HG03354 (cell line): ENCODE measurements around the gene BMX.

ENCODE experiments used
- ATAC-seq: cut with Tn5 transposase; IDR thresholded peaks from one replicate; pipeline ENCODE4 v1.9.1; 2021; ENCODE audit warnings: mild to moderate bottlenecking; ENCODE audit not compliant: unreplicated experiment, poor library complexity, severe bottlenecking

BMX gene

GRCh38 chrX:15504661-15505060, 4.1 kb downstream of the BMX start:
- no peak for ATAC-seq

DNA sequence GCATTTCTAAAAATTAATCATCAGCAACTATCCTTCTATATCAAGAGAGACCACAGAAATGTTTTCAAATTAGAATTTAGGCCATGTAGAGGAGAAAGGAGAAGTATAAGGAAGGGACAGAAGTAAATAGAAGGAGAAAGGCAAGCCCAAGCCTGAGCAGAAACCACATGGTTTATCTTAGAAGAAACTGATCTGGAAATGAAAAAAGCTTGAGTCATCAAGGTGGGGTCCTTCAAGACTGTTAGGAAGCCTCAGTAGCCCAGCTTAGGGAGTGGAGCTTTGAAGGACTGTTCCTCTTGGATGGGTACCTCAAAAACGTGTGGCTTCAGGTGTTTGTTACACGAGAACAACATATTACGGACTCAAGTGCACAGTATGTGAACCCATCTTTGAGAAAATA, 4.5 kb downstream of the BMX start:
- no peak for ATAC-seq

- no peak for ATAC-seq
Observed at GRCh38 chrX:15507005-15507404, 6.4 kb downstream of the BMX start.

DNA sequence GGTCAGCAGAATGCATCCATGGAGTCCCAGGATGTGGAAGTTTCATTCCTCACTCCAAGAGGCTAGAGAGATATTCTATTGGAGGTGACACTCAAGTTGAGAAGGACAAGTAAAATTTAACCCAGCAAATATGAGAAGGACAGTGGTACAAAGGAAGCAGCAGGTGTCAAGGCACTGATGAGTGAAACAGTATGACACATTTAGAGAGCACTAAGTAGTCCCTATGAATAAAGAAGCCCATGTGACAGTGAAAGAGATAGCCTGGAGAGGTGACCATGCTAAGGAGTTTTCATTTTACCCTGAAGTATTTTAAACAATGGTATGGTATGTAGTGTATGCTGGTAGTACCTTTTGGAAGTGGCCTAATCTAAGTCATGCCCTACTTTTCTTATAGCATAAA, 9.2 kb downstream of the BMX start:
- ATAC-seq, result no peak

DNA sequence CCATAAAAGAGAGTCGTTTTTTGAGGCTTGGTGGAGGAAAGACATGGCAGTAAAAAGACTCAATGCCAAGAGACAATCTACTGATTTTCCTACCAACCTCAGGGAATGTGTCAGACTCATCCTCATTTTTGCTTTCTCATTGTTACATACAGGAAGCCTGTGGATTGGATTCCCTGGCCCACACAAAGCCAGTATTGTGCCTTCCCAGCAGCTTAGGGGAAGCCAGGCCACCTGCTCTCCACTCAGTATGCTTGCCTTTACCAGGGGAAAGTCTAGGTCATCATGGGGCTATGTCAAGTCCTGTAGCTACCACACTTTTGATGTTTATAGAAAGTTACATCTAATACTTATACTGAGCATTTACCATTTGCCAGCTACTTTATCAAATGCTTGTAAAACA, 11.0 kb downstream of the BMX start:
- ATAC-seq, result no peak

GRCh38 chrX:15512401-15512965, 11.9 kb downstream of the BMX start:
- no peak for ATAC-seq

DNA sequence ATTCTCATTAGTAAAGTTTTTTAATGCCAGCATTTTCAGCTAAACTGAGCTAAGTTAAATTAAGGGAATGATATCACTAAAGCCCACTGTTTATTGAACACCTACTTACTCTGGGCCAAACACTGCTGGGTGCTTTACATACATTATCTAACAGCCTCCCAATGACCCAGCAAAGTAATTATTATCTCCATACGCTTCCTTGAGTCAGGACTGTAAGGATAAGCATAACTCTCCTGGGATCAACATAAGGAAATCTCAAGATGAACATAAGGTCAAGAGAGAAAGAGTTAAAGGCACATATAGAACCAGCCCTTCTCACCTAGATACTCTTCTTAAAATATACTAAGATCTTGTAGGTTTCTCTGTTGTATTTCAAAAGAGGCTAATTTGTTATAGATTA, 13.7 kb downstream of the BMX start:
- no peak for ATAC-seq

GRCh38 chrX:15515931-15516330, 15.3 kb downstream of the BMX start:
- ATAC-seq, result no peak

- no peak for ATAC-seq
Observed at GRCh38 chrX:15522464-15522863, 21.9 kb downstream of the BMX start.

GRCh38 chrX:15523088-15523487, 22.5 kb downstream of the BMX start:
- no peak for ATAC-seq

- ATAC-seq, result no peak
Observed at GRCh38 chrX:15524417-15524816, 23.8 kb downstream of the BMX start.

DNA sequence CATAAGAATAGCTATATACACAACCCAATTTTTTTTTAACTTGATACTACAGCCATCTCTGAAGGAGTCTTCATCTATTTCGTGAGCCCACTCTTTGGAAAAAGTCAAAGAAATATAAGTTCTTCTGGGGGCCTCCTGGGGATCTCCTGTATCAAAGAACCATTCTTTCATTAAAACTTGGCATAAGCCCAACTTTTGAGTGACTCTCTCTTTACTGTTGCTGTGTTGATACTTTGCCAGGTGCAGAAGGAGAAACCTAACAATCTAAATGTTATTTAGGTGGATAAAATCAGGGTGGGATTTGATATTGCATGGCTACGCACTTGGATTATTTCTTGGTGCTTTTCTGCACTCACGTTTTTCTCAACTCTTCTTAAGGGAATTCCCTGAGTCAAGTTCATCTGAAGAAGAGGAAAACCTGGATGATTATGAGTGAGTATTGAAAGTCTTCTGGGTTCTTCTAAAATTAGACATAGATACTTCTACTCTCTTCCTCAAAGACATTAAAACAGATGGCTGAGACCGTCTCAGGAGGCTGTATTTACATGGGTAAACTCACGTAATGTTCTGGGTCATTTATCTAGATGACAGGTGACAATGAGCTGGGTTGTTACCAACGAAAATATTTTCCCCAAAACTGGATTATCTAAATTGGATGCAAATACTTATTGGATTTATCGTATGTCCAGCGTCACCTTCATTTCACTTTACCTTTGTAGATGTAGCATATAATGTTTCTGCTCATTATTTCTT, 25.2 kb downstream of the BMX start:
- no peak for ATAC-seq

- ATAC-seq, result no peak
Observed at GRCh38 chrX:15529165-15529564, 28.6 kb downstream of the BMX start.

- no peak for ATAC-seq
Observed at GRCh38 chrX:15530318-15530717, 29.7 kb downstream of the BMX start.

- no peak for ATAC-seq
Observed at GRCh38 chrX:15546745-15547144, 46.1 kb downstream of the BMX start.

GRCh38 chrX:15547356-15547755, 46.7 kb downstream of the BMX start:
- ATAC-seq, result no peak

DNA sequence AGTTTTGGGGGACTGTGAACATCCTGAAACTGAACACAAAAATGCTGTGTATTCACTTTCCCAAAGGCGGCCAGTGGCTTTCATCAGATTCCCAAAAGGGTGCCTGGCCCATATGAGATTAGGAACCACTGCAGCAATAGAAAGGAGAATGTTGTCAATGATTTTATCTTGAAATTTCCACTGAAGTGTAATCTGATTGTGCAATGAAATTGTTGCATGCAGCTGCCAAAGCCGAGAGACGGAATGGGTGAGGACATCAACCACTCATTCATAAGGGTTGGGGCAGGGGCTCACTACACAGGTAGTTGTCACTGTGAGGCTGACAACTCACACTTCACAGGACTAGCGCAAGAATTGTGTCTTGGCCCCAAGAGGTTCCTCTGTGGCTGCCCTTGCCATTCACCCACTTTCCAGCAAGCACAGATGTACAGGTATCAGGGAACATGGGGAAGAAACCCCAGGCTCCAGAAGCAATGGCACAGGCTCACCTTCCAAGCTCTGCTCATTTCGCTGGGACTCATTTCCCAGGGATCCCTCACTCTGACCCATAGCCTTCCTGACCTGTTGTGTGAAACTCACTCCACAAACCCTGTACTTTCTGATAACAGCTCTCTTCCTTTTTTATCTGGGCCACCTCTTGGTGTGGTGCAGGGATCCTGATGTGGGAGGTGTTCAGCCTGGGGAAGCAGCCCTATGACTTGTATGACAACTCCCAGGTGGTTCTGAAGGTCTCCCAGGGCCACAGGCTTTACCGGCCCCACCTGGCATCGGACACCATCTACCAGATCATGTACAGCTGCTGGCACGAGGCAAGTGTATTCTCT, 48.8 kb downstream of the BMX start:
- no peak for ATAC-seq

- ATAC-seq, result no peak
Observed at GRCh38 chrX:15559227-15559626, 58.6 kb downstream of the BMX start.

DNA sequence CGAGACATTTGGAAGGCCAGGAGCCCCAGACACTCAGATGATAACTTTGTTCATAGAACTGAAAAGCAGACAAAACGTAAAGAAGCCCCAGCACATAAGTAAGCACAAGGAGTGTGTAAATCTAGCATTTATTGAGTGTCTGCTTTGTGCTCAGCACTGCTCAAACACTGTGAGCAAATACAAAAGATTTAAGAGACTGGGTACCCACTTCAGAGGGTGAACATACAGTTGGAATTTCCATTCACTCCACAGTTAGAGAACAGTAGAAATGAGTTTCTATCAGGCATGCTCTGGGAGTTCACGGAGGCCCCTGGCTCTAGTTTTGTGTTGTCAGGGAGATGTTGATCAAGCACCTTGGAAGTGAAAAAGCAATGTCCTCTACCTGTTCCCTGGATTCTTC, 60.3 kb downstream of the BMX start:
- ATAC-seq, result no peak

DNA sequence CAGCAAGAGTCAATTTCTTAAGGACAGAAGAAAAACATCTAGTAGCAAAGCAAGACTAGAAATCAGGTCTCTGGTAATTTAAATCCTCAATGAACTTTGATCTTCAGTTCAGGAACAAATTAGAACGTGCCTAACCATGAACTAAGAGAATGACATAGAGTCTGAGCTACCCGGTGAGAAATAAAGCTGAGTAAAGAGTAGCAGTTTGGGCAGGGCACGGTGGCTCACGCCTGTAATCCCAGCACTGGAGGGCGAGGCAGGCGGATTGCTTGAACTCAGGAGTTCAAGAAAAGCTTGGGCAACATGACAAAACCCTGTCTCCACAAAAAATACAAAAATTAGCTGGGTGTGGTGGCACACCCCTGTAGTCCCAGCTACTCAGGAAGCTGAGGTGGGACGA, 62.4 kb downstream of the BMX start:
- ATAC-seq, result no peak

DNA sequence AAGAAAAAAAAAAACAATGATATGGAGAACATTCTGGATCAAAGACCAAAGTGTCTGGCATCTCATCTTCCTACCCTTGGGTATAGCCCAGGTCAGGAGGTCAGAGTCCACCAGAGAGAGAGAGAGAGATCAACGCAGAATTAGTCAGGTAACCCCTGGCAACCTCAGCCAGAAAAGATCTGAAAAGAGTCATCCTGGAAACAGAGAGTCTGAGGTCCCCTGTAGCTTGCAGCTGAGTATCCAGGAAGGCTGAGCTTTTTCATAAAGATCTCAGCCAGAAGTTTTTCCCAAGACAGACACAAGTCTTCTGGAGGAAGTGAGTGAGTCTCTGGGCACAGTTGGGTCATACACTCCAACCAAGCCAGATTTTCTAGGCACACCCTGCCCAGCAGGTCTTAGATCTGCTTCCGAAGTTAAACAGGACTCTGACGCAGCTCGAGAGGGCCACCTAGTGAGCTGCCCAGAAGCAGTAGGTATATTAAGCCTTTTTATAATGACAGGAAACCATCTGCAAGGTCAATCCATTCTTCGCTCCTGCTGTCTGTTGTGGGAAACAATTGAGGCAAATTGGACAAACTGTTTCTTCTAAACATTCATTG, 64.5 kb downstream of the BMX start:
- ATAC-seq, result no peak
